ENCODE measurements around the gene MRM3.
"Not testable (repeated sequence)": the region's sequence is repeated elsewhere in the genome, so short reads cannot be mapped to it uniquely, and the experiment has no call there.

Gene MRM3

GRCh38 chr17:743139-743538, 39.0 kb upstream of the MRM3 start:
- no peak overlapping the region for H3K4me3 ChIP-seq (ENCODE audit: low read length)
- no peak for TF ChIP-seq CTCF (conservative IDR thresholded peaks at IDR 0.05; ENCODE audit: low read length)
- DNase-seq (ENCODE audit: low read depth) = no peak

- TF ChIP-seq CTCF (conservative IDR thresholded peaks at IDR 0.05; ENCODE audit: low read length) = no peak
- no peak for DNase-seq (ENCODE audit: low read depth)
- no peak overlapping the region for H3K4me3 ChIP-seq (ENCODE audit: low read length)
These were observed 37.2 kb upstream of the MRM3 start for GRCh38 chr17:744937-745336.

GRCh38 chr17:745406-745805, 36.7 kb upstream of the MRM3 start:
- DNase-seq (ENCODE audit: low read depth) = no peak
- no peak for TF ChIP-seq CTCF (conservative IDR thresholded peaks at IDR 0.05; ENCODE audit: low read length)
- H3K4me3 ChIP-seq (ENCODE audit: low read length) = no peak overlapping the region

GRCh38 chr17:746181-746580, 36.0 kb upstream of the MRM3 start:
- H3K4me3 ChIP-seq (ENCODE audit: low read length) = no peak overlapping the region
- no peak for TF ChIP-seq CTCF (conservative IDR thresholded peaks at IDR 0.05; ENCODE audit: low read length)
- no peak for DNase-seq (ENCODE audit: low read depth)

GRCh38 chr17:746783-747629, 35.1 kb upstream of the MRM3 start:
- H3K4me3 ChIP-seq (ENCODE audit: low read length) = no peak overlapping the region
- TF ChIP-seq CTCF (conservative IDR thresholded peaks at IDR 0.05; ENCODE audit: low read length) = no peak
- DNase-seq (ENCODE audit: low read depth) = no peak

GRCh38 chr17:748604-749003, 33.5 kb upstream of the MRM3 start:
- H3K4me3 ChIP-seq (ENCODE audit: low read length); DNase-seq (ENCODE audit: low read depth): not testable (repeated sequence)

- DNase-seq (ENCODE audit: low read depth); H3K4me3 ChIP-seq (ENCODE audit: low read length): not testable (repeated sequence)
These were observed 32.8 kb upstream of the MRM3 start for GRCh38 chr17:749359-749758.

GRCh38 chr17:750431-751037, 31.6 kb upstream of the MRM3 start:
- DNase-seq (ENCODE audit: low read depth) = no peak
- no peak for TF ChIP-seq CTCF (conservative IDR thresholded peaks at IDR 0.05; ENCODE audit: low read length)
- H3K4me3 ChIP-seq (ENCODE audit: low read length) = peak overlapping the region; percentile 75

All from AG10803 (cell line).